ENCODE measurements around the gene TMEM31.
"Not testable (repeated sequence)": the region's sequence is repeated elsewhere in the genome, so short reads cannot be mapped to it uniquely, and the experiment has no call there.

GRCh38 chrX:103763541-103763940 is 52.8 kb downstream of the TMEM31 start:
- TF ChIP-seq CTCF (IDR thresholded peaks at IDR 0.05 in 2 of 3, conservative IDR thresholded peaks at IDR 0.05 in 1 of 3; ENCODE audit: borderline replicate concordance in 1 of 3, insufficient read depth in 1 of 3, low read depth in 2 of 3, low read length in 2 of 3); JUND (IDR thresholded peaks at IDR 0.05); POLR2A (IDR thresholded peaks at IDR 0.05; ENCODE audit: borderline replicate concordance, extremely low read depth, insufficient read depth, insufficient read length); RAD21 (IDR thresholded peaks at IDR 0.05; ENCODE audit: low read depth); SP1 (IDR thresholded peaks at IDR 0.05; ENCODE audit: low read depth); EZH2phosphoT487 (IDR thresholded peaks at IDR 0.05; ENCODE audit: borderline replicate concordance); POLR2AphosphoS5 (IDR thresholded peaks at IDR 0.05; ENCODE audit: low read depth, low read length); EZH2 (IDR thresholded peaks at IDR 0.05); ELF1 (IDR thresholded peaks at IDR 0.05; ENCODE audit: borderline replicate concordance, low read depth): not testable (repeated sequence)

All from HCT116 (cell line).